ENCODE measurements around the gene SLC22A5.

SLC22A5 gene

GRCh38 chr5:132389585-132390286, 20.2 kb downstream of the SLC22A5 start:
- no peak for TF ChIP-seq CTCF (IDR thresholded peaks at IDR 0.05)

GRCh38 chr5:132391247-132391646, 21.7 kb downstream of the SLC22A5 start:
- TF ChIP-seq CTCF (IDR thresholded peaks at IDR 0.05), result no peak

DNA sequence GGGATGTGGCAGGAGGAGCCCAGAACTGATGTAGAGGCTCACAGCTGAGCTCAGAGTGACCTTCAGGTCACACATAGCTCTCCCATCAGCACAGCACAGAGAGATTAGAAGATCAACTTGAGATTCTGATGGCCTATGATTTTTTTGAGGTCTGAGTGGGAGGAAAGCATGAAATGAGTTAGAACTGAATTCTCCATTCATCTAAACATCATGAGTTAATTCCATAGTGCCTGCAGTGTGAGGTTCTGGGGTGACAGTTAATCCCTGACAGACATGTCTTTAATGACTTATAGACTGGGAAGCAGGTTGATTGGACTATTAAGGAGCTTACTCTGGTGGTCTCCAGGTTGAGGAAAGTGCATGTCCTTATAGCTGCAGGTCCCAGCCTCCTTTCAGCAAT, 22.4 kb downstream of the SLC22A5 start:
- TF ChIP-seq CTCF (IDR thresholded peaks at IDR 0.05), result no peak

DNA sequence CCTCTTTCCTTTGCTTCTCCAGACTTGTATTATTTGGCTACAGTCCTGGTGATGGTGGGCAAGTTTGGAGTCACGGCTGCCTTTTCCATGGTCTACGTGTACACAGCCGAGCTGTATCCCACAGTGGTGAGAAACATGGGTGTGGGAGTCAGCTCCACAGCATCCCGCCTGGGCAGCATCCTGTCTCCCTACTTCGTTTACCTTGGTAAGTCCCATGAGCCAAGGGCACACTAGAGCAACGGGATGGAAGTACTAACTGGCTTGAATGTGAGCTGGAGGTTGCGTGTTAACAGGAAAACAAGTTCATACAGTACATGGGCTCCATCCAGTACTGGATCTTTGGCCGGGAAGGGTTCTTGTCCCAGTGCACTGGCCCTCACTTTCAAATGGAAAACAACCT, 22.9 kb downstream of the SLC22A5 start:
- TF ChIP-seq CTCF (IDR thresholded peaks at IDR 0.05), result no peak

GRCh38 chr5:132392978-132393825, 23.7 kb downstream of the SLC22A5 start:
- no peak for TF ChIP-seq CTCF (IDR thresholded peaks at IDR 0.05)

- no peak for TF ChIP-seq CTCF (IDR thresholded peaks at IDR 0.05)
Measured at GRCh38 chr5:132394667-132395259, 25.3 kb downstream of the SLC22A5 start.

GRCh38 chr5:132396589-132397031, 27.1 kb downstream of the SLC22A5 start:
- TF ChIP-seq CTCF (IDR thresholded peaks at IDR 0.05), result no peak
